GM12892 (cell line): ENCODE measurements around the gene PACS2.
"Not testable (repeated sequence)": the region's sequence is repeated elsewhere in the genome, so short reads cannot be mapped to it uniquely, and the experiment has no call there.

Source experiments
- POLR2A ChIP-seq: IDR thresholded peaks from 2 replicates; pipeline ENCODE4 v1.6.1; 2011; ENCODE audit warnings: low read depth, low read length, control low read depth
- POLR2AphosphoS5 ChIP-seq: IDR thresholded peaks from 2 replicates; pipeline ENCODE4 v1.6.1; 2011; ENCODE audit warnings: low read depth, low read length, control low read depth
- TAF1 ChIP-seq: IDR thresholded peaks from 2 replicates; pipeline ENCODE4 v1.6.1; 2011; ENCODE audit warnings: low read depth, mild to moderate bottlenecking, control low read depth, low read length, borderline replicate concordance

DNA sequence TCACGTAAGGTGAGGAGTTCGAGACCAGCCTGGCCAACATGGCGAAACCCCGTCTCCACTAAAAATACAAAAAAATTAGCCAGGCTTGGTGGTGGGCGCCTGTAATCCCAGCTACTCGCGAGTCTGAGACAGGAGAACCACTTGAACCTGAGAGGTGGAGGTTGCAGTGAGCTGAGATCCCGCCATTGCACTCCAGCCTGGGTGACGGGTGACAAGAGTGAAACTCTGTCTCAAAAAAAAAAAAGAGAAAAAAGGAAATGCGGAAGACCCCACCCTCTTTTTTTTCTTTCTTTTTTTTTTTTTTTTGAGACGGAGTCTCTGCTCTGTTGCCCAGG lies 12.7 kb upstream of the PACS2 start:
- TF ChIP-seq POLR2A, TAF1, POLR2AphosphoS5: not testable (repeated sequence)
